Ammon's horn (tissue), 1 donor: Measurements from ENCODE around the gene CCM2L.

Experiments used
- DNase-seq: peaks from one replicate; pipeline ENCODE4 v3.0.0-alpha.2; 2016; ENCODE audit warnings: low spot score

The CCM2L gene

DNA sequence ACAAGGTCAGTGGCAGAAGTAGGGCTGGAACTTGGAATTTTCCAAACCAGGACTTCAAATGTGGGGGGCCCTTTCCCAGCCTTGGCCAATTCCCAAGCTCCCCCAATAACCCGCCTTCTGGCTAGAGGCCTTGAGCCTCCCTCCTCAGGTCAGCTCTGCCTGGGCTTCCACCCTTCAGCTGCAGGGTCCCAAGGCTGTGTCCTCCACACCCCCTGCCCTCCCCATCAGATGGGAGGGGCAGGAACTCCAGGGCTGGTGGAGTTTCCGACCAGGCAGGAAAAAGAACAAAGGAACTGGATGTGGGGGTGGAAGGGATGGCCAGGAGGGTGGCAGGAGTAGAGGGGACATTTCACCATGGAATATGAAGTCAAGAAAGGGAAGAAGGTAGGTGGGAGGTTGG is at the start of gene CCM2L:
CCM2L (plus strand) TSS at position 338 of the 400 bp plus-strand sequence; CDS start at position 355, 17 bp downstream.
- no peak for DNase-seq

DNA sequence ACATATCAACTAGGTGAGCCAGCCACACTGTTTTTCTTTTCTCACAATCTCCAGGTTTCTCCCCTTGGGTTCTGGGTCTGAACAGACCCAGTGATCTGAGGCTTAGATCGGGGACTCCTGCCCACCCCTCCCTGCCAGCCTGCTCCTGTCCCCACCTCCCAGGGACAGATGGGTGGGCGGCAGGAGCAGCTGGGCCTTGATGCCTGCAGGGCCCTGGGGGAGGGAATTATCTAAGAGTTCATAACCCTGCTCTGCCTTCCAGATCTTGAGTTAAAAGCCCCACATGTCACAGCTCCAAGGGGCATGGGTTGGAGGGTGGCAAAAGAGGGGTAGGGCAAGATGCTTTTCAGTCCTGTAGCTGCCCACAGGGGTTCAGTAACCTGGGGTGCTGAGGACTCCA is 47.5 kb upstream of the CCM2L start:
- DNase-seq = no peak

DNA sequence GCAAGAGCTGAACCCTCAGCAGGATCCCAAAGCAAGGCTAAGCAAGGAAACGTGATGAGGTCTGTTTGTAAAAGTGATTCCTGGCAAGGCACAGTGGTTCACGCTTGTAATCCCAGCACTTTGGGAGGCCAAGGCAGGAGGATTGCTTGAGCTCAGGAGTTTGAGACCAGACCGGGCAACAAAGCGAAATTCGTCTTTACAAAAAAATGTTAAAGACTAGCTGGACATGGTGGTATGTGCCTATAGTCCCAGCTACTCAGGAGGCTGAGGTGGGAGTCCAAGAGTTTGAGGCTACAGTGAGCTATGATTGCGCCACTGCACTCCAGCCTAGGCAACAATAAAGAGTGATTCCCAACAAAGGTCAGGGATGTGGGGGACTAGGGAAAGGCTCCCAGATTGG is 46.3 kb upstream of the CCM2L start:
- DNase-seq = no peak

DNA sequence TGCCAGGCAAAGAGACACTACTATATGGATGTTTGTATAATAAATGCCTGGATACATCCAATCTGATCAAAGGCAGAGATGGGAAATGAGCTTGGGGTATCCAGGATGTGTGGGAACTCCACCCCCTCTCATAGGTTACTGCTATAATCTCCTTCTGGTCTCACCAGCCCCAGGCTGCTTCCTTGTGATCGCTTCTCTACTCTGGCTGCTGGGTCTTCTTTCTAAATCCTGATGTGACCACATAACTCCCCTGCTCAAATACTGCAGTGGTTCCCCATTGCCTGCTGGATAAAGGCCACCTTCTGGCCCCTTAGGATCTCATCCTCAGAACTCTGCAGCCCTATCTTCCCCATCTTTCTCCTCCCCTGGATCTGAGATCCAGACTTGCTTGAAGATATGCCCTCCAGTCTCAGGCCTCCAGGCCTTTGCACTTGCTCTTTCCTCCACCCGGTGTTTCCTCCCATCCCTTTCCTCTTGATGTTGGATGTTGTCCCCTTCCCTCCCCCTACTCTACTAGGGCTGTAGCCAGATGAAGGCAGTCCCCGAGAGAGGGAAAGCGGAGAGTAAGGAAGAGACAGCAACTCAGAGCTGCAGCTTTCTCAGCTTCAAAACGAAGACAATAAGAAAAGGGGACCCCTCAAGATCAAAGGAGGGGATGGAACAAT is 43.1 kb upstream of the CCM2L start:
- DNase-seq = no peak

DNA sequence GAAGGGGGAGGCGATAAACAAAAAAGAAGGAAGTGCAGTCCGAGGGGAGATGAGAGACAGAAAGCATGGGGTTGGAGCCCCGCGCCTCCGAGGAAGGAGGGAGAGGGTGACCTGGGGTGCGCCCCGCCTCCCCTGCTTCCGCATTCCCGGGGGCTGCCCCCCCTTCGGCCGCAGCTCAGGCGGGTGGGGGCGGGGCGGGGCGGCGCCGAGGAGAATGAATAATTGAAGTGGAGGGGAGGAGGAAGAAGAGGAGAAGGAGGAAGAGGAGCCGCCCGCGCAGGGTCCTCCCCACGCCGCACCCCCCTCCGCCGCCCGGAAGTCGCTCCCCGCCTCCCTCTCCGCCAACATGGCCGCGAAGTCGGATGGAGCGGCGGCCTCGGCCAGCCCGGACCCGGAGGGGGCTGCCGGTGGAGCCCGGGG is 42.4 kb upstream of the CCM2L start, which contains the start of gene XKR7:
XKR7 (plus strand) TSS at position 322 of the 420 bp plus-strand sequence; CDS start at position 347, 25 bp downstream.
- DNase-seq = no peak

DNA sequence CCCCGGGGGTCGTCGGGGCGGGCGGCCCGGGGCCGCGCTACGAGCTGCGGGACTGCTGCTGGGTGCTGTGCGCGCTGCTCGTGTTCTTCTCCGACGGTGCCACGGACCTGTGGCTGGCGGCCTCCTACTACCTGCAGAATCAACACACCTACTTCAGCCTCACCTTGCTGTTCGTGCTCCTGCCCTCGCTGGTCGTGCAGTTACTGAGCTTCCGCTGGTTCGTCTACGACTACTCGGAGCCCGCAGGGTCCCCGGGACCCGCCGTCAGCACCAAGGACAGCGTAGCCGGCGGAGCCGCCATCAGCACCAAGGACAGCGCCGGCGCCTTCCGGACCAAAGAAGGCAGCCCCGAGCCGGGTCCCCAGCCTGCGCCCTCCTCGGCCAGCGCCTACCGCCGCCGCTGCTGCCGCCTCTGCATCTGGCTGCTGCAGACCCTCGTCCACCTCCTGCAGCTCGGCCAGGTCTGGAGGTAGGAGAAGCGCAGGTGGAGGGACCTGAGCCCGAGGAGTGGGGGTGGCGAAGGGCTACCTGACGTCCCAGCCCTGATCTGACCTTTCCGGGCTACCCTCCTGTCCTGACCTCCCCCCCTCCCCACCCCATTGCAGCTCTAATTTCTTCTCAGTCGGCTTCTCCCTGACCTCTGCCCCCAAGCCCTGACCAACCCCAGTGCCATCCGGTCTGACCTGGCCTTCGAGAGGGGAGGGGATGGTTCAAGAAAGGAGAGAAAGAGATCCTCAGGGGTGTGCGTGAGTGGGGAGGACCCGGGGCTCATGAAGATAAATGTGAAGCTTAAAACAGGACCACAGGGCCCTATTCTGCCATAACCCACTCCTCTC is 41.7 kb upstream of the CCM2L start:
- peak; percentile 56 for DNase-seq

DNA sequence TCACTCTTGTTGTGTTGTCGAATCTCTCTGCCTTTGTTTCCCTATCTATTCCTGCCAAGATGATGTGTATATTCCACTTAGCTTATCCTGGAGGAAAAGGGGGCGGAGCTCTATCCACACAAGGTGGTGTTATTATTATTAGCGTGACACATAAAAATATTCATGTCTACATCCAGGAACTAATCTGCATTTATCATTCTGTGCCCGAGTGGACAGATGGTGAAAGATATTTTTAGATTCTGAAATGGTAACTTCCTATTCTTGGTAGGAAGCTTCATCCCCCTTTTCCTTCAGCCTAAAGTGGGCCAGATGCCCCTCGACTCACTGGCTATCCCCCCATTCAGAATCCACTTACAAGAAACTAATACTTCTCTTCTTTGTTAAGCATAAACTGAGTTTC is 40.2 kb upstream of the CCM2L start:
- DNase-seq = no peak

DNA sequence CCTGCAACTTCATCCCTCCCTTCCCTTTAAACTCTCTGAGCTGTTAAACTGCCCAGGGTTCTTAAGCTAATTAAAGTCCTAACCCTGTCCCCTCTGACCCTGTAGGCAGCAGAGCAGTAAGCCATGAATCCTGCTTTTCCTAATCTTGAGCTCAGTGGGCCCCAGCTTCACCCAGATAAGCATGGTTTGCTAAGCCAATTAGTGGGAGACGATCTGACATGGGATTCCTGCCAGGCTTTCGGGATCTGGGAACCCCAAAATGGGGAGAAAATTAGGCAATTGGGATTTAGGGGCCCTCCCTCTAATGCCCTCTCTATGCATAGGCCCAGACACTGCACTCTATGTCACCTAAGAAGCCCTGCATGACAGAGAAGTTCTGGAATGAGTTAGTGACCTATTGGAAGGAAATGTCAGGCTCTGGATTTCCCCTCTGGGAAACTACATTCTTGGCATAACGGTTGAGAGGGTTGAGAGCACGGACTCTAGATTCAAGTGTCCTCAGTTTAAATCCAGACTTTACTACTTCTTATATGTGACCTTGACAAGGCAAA is 37.7 kb upstream of the CCM2L start:
- DNase-seq = no peak

DNA sequence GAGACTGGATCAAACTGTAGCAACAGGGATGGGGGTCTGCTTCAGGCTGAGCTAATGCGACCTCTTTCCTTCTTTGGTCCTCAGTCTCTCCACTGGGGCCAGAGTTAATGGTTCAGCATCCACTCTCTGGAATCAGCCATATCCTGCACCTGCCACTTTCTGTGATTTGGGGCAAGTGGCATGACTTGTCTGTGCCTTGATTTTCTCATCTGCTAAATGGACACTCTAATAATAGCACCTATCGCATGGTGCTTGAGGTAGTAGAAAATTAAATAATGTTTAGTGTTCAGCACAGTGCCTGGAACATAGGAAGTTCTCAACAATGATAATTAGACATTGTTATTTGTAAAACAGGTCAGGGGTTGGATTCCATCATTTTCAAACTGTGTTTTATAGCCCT is 35.9 kb upstream of the CCM2L start:
- no peak for DNase-seq

DNA sequence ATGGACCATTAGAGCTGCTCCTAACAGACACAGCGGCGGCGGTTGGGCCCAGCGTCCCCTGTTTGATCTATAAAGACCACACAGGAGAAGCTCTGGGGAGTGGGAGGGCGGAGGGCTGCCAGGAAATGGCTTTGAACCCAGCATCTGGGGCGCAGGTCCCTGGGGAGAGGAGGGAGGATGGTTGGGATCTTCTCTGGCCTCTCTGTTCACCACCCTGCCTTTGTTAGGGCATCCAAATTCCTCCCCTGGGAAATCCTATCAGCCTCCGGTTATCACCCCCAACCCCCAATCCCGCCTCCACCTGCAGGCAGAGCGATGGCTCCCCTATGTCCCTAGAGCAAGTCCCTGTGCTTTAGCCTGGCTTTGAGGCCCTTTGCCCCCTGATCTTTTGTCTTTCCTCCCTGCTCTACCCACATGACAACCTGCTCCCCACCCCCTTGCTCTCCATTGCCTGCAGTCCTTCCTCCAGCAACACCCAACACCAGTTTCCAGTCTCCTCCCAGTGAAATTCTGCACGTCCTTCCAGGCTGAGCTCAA is 35.2 kb upstream of the CCM2L start:
- DNase-seq = no peak

DNA sequence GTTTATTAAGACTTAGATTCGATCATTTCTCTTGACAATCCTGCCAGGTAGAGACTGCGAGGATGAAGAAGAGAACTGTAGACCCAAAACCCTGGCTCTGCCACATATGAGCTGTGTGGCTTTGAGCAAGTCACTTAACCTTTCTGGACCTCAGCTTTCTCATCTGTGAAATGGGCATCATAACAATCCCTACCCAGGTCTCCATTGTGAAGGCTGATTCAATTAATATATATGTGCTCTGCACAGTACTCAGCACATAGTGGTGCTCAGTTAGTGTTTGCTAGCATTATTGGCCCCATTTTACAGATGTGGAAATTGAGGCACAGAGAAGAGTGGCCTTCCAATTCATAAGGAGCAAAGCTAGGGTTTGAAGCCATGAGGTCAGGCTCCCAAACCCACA is 34.4 kb upstream of the CCM2L start:
- DNase-seq = no peak

DNA sequence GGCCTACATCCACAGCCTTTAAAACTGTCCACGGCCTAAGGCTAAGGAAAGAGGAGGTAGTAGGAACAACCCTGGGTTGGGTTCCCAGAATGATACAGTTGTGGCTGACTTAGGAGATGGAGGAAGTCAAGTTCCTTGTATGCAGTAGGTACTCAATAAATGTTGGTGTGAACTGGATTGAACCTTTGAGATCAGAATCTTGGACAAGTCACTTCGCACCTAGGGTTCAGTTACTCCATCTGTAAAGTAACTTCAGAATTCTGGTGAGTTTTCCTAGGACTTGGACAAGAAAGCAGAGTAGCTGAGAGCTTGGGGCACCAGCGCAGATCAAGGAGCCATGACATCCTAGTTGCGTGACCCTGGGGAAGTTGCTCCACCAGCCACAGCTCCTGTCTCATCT is 33.2 kb upstream of the CCM2L start:
- DNase-seq = no peak

DNA sequence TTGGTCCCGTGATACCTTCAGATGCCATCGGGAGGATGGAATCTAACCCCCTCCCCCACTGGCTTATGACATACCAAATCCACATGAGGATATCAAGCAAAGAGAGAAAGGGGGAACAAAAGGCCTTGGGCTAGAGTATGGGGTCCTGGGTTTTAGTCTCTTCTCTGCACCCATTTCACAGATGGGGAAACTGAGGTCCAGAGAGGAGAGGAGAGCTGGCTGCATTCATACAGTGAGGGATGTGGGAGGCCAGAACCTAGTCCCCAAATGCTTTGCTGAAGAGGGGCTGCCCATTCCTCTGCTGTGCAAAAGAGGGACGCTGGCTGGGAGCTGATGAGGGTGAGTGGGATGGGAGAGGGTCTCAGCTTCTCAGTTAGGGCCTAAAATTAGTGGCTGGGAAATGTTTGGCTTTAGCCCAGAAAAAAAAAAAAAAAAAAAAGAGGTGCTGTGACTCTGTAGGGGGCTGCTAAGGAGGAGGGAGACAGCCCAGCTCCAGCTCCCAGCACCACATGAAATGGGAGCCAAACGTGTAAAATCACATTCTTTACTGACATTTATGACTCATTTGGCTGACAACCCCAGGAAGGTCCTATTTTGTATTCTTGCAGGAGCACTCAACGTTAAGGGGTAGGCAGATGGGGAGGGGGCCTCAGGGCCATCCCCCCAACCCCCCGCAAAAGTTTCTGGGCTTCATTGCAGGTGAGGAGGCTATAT is 30.4 kb upstream of the CCM2L start:
- DNase-seq = no peak

DNA sequence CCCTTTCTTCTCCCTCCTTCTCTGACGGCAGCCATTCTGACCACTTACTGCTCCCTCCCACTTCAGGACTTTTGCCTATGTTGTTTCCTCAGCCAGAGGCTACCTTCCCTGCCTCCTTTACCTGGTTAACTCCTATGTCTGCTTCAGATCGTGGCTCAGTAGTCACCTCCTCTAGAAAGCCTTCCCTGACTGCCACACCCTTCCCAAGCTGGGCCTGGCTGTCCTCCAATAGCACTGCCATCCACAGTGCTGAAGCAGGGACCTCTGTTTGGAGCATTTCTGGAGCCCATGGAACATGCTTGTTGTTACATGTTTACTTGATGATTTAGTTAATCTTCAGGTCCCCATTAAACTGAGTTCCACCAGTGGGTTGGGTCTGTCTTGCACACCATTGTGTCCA is 28.5 kb upstream of the CCM2L start:
- no peak for DNase-seq

DNA sequence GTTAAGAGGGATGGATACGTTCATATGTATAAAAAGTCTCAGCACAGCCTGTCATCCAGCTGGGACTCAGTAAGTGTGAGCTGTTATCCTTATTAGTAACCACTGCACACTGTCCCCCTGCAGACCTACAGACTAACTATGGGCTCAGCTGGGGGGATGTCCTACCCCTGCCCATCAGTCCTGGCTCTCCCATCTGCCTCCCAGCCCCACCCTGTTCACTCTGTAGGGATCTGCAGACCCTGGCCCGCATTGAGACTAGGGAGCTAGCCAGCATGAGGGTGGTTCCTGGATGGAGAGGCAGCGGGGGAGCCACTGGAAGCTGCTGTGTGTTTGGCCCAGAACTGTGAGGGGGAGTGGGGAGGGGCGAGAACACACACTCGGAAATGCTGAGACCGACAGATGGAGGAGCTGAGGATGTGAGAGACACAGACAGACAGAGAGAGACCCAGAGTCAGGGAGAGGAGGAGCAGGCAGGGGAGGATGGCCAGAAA is 25.2 kb upstream of the CCM2L start:
- peak; percentile 29 for DNase-seq

DNA sequence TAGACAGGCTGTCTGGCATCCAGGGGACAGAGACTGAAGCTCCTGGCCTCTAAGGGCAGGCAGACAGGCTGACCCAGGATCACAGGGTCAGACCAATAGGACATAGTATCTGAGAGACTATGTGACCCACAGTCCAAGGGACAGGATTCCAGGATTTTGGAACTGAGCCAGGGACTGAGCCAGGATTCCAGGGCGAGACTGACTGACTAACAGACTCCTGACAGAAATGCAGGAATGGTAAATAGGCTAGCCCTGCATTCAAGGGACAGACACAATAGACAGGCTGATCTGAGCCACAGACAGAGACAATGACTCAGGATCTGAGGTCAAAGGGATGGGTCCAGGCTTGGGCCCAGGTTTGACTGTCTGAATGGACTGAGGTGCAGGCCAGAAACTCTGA is 22.5 kb upstream of the CCM2L start:
- DNase-seq = no peak

DNA sequence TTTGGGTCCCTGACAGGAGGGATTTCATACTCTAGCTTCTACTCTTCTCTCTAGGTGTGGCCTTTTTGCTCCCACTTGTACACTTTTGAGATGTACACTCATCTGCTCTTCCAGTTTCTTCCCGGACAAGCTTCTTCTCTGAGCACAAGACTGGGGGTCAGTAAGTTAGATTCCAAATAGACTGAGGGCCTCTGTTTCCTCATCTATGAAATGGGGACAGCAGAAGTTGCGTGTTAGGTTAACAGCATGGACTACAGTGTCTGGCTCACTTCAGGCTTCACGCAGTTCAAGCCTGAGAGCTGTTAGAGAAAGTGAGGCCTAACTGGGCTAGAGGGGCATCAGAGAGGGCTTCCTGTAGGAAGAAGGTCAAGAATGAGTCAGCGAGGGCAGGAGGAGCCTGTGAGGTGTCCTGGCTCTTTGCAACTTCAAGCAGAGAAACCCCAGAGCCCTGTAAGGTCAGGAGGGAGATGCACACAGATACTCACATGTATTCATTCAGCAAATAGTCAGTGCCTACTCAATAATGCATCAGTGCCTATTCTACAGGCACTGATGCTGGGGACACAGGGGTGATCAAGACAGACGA is 21.7 kb upstream of the CCM2L start:
- DNase-seq = no peak

DNA sequence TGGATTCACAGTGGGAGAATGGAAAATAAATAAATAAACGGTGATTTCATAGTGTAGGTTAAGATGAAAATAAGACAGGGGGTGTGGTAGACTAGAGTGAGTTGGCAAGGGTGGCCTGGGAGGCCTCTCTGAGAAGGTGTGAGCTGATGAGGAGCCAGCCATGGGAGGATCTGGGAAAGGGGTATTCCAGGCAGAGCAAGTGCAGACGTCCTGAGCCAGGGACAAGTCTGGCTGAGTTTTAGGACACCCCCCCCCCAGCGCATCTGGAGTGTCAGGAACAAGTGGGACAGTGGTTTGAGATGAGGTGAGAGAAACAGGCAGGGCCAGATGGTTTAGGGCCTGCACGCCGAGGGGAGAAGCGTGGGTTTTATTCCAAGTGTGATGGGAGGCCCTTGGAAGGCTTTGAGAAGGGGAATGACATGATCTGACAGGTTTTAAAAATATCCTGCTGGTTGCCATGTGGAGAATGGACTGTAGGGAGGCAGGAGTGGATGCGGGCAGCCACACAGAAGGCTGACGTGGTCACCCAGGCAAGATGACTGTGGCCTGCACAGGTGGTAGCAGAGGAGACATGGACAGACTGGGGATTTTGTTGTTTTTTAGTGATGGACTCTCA is 21.1 kb upstream of the CCM2L start:
- no peak for DNase-seq

DNA sequence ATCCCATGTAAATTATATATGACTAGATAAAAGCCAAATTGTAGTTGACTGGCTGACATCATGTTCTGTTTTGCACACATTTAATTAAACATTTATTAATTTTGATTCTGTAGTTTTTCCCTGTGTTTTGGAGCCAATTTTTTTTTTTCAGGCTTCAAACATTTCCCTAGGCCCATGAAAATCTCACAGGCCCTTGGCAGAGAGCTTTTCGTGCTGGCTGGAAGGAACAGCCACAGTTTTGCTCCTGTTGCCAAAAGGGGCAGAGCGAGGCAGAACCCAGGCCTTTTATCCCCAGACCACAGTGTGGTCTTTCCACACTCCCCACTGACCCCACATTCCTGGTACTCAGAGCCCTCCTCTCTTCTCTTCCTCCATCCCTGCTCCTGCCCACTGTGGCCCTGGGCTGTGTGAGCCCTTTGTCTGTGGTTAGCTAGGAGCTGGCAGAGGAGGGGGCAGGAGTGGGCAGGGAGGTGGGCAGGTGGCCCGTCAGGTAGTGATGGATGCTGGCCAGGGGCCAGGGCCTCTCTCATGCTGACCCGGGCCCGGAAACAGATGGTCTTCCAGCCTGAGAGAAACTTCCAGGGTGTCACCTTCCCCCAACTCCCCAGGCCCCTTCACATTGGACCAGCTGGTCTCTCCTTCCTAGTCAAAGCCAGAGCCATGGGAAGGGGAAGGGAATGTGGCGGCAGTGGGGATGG is 19.4 kb upstream of the CCM2L start:
- no peak for DNase-seq

DNA sequence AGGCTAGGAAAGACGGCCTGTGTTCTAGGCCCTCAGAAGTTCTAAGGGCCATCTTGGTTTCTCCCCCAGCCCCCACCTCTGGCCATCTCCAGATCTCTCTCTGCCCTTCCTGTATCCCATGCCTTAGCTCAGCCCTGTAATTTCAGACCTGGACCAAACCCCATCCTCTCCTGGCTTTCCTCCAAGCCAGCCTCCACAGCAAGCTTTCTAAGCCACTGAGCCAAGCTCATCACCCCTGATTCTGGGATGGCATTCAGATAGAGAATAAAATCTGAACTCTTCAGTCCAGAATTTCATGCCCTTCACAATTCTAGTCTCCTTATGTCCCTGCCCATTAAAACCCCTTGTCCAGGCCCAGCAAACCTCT is 18.9 kb upstream of the CCM2L start:
- DNase-seq = peak; percentile 12

DNA sequence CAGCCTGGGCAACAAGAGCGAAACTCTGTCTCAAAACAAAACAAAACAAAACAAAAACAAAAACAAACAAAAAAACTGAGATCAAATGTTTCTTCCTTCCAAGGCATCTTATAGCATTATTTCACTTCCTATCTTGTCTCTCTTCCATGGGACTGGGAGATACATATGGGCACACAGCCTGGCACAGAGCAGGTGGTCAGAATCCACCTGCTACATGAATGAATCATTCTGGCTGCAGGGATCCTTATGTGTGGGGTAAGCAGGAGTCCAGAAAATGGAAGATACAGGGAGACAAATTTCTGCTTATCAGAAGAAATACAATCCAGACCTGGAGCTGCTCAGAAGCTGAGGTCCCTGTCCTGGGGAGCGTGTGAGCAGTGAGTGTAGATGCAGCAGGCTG is 18.2 kb upstream of the CCM2L start:
- no peak for DNase-seq
